Gastroesophageal sphincter (tissue), 4 donors: ENCODE results near the gene SCRN2. TPM values are rescaled to one million over a fixed set of nuclear protein-coding genes. Genes with fewer than 3 reads are reported as not detected.
A peak's percentile ranks its signal among the peaks of the same experiment; 100 is the strongest.

Experiments
- ATAC-seq: fragments of 150-250 bp; one replicate; pipeline ENCODE4 v1.9.1; 2016; ENCODE audit warnings: mild to moderate bottlenecking, moderate library complexity
- H3K27ac ChIP-seq, 4 donors: fragments of 200-600 bp; sonication (generic) in 3 of 4; 1 replicate in 3 of 4; 2 replicates in 1 of 4; pipeline ENCODE4 v1.5.1; 2016 to 2019
- H3K27me3 ChIP-seq: fragments of 200-600 bp; sonication (generic); one replicate; pipeline ENCODE4 v1.5.1; 2019
- H3K36me3 ChIP-seq, 2 donors: fragments of 200-600 bp; sonication (generic); one replicate each; pipeline ENCODE4 v1.5.1; 2019; ENCODE audit warnings: control low read depth in 1 of 2
- H3K4me1 ChIP-seq, 3 donors: fragments of 200-600 bp; sonication (generic); 1 replicate in 2 of 3; 2 replicates in 1 of 3; pipeline ENCODE4 v1.5.1; 2016 to 2019; ENCODE audit warnings: control low read depth in 2 of 3
- H3K4me3 ChIP-seq, 2 donors: fragments of 200-600 bp; sonication (generic); one replicate each; pipeline ENCODE4 v1.5.1; 2019; ENCODE audit warnings: mild to moderate bottlenecking in 1 of 2, moderate library complexity in 1 of 2
- H3K9me3 ChIP-seq, 3 donors: fragments of 200-600 bp; sonication (generic); one replicate each; pipeline ENCODE4 v1.5.1; 2017 to 2019; ENCODE audit warnings: control low read depth in 2 of 3
- EP300 ChIP-seq: sonication (generic); formaldehyde crosslinking; IDR thresholded peaks from one replicate; pipeline ENCODE4 v1.6.1; 2017; ENCODE audit warnings: antibody characterized with exemption, mild to moderate bottlenecking
- POLR2A ChIP-seq, 2 donors: fragments of 450-650 bp; IDR thresholded peaks; one replicate each; pipeline ENCODE4 v1.6.1; 2017; ENCODE audit warnings: antibody characterized with exemption in 2 of 2, mild to moderate bottlenecking in 2 of 2, moderate library complexity in 1 of 2
- POLR2AphosphoS5 ChIP-seq: sonication (generic); formaldehyde crosslinking; IDR thresholded peaks from one replicate; pipeline ENCODE4 v1.6.1; 2017; ENCODE audit warnings: antibody characterized with exemption
- WGBS, 2 donors: methylation state at CpG; one replicate each; pipeline ENCODE4 v1.1.5; 2018; ENCODE audit warnings: low coverage in 1 of 2; 5-methylcytosine and 5-hydroxymethylcytosine counted together
- total RNA-seq, 4 donors: library from RNA; depleted of rRNA; stranded (reverse); fragments of >200 nt; gene quantifications; one replicate each; pipeline ENCODE4 v1.1.0, GENCODE V29; 2016
- TF ChIP-seq, protein P1 (sequence below), 4 experiments: fragments of 200-600 bp in 2 of 4; fragments of 450-650 bp in 2 of 4; sonication (generic) in 1 of 4; IDR thresholded peaks; one replicate each; pipeline ENCODE4 v1.5.1; 2017 to 2019; ENCODE audit warnings: antibody characterized with exemption in 4 of 4, mild to moderate bottlenecking in 2 of 4, moderate library complexity in 2 of 4

Gene SCRN2
- total RNA-seq, 4 donors from 2014 or later: 17.4 to 28.9 (median 21.8) TPM

DNA sequence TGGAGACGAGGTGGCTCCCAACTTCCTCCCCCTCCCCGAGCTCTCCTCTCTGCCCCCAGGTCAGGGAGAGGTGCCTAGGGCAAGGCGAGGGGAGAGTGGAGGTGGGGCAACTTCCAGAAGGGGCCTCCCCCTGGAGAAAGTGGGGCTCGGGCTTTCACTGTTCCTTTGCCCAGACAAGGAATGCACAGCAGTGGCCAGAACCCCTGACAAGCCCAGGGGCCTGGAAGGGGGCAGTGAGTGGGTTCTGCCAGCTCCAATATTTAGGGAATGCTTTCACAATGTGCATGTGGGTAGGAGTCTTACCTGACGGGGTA lies 43.3 kb upstream of the SCRN2 start:
- Histone ChIP-seq H3K4me1 (no peaks in the 10 kb centered on the region), H3K27me3 (peaks cover 28% of the 10 kb centered on the region), H3K27ac (no peak overlapping the region), H3K9me3 (no peaks in the 10 kb centered on the region), H3K36me3 (no peaks in the 10 kb centered on the region), H3K4me3 (no peak overlapping the region)
- WGBS, 2 donors: 67% methylated on average over 2 of the region's 5 CpGs; no CpG with 5 or more reads in 1 of the 2 donors
- no peak for ATAC-seq
- TF ChIP-seq POLR2AphosphoS5 (no peak), EP300 (no peak), POLR2A (IDR thresholded peaks at IDR 0.05) (no peak)
- TF ChIP-seq, protein P1, sequence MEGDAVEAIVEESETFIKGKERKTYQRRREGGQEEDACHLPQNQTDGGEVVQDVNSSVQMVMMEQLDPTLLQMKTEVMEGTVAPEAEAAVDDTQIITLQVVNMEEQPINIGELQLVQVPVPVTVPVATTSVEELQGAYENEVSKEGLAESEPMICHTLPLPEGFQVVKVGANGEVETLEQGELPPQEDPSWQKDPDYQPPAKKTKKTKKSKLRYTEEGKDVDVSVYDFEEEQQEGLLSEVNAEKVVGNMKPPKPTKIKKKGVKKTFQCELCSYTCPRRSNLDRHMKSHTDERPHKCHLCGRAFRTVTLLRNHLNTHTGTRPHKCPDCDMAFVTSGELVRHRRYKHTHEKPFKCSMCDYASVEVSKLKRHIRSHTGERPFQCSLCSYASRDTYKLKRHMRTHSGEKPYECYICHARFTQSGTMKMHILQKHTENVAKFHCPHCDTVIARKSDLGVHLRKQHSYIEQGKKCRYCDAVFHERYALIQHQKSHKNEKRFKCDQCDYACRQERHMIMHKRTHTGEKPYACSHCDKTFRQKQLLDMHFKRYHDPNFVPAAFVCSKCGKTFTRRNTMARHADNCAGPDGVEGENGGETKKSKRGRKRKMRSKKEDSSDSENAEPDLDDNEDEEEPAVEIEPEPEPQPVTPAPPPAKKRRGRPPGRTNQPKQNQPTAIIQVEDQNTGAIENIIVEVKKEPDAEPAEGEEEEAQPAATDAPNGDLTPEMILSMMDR (IDR thresholded peaks at IDR 0.05): no peak

DNA sequence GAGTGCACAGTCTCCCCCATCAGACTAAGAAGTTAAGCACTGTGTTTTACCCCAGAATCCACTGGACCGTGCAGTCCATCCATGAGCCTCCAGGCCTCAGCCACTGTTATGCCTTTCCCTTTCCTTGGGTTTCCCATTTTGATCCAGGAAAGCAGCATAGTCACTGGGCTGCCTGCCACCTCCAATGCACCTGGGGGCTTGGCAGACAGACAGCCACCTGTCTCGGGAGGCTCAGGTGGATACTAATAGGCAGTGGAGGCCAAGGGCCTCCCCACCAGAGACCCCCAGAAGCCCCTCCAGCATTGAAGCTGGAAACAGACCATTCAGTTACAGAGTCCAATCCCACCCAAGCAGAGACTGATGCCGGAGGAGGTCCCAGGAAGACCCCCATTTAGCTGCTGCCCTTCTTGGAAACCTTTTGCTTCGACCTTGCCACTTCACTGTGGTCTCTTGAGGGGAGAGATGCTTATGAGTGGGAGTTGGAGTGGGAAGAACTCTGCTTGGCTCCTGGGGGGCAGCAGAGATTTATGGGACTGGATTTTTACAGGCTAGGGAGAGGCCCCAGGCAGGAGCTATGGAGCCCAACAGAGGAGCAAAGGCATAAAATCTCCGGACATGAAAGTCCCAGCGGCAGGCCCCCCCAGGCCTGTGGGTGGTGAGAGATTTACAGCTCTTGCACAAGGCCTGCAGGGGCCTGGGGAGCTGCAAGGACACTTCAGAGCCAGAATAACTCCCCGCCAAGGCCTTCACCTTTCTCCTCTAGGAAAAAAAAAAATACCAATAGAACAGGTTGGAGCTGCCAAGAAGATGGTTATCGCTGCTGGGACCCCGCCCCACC lies 42.7 kb upstream of the SCRN2 start:
- no peaks in the 10 kb centered on the region for H3K9me3 ChIP-seq
- WGBS, 2 donors: 67 to 74% methylated on average over 3 to 6 of the region's 9 CpGs
- H3K36me3 ChIP-seq: no peaks in the 10 kb centered on the region
- TF ChIP-seq EP300: no peak
- TF ChIP-seq POLR2AphosphoS5: no peak
- TF ChIP-seq POLR2A (IDR thresholded peaks at IDR 0.05): no peak
- TF ChIP-seq, protein P1 (IDR thresholded peaks at IDR 0.05): no peak
- H3K4me1 ChIP-seq: no peaks in the 10 kb centered on the region
- no peak overlapping the region for H3K4me3 ChIP-seq
- no peak for ATAC-seq
- peaks cover 33% of the 10 kb centered on the region for H3K27me3 ChIP-seq
- no peak overlapping the region for H3K27ac ChIP-seq

DNA sequence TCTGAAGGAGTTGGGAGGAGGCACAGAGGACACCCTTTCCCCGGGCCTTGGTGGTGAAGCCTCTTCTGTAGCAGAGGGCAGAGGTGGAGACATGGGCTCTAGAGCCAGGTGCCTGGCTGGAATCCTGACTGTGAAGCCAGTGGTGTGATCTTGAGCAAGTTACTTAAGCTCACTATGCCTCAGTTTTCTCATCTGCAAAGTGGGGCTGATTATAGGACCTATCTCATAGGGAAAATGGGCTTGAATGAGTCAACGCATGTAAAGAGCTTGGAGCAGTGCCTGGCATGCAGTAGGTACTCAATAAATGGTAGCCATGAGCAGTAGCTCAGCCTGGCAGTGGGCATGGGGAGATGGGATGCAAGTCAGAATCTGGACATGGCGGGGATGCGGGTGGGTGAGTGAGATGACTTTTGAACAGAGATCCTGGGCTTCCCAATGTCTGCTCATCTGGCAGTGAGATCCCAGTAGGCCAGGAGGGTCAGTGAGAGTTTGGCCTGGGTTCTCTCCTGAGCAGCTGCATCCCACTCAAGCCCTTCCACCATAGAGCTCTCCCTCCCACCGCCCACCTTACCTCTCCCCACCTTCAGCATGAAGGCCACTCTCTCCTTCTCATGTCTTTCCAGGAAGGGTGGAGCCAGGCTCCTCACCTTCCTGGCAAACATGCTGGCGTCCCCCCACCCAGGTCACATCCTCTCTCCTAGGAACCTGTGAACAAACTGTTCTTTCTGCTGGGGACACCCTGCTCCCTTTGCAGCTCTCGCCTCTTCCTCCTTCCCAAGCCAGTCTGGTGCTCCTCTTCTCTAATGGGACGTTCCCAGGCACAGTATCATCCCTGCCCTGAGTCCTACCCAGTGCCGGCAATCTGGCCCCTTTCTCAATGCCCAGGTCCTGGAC lies 41.9 kb upstream of the SCRN2 start:
- ATAC-seq: peak; percentile 20
- no peak overlapping the region for H3K4me3 ChIP-seq
- H3K36me3 ChIP-seq: no peaks in the 10 kb centered on the region
- H3K9me3 ChIP-seq: no peaks in the 10 kb centered on the region
- peak overlapping the region in 3 of 4 donors; percentile 33 to 43 (median 38) for H3K27ac ChIP-seq
- no peaks in the 10 kb centered on the region for H3K4me1 ChIP-seq
- 84 to 100% methylated on average over 2 to 8 of the region's 9 CpGs for WGBS, 2 donors
- peaks cover 41% of the 10 kb centered on the region for H3K27me3 ChIP-seq
- TF ChIP-seq EP300: no peak
- TF ChIP-seq POLR2A (IDR thresholded peaks at IDR 0.05): no peak
- TF ChIP-seq, protein P1 (IDR thresholded peaks at IDR 0.05): no peak
- TF ChIP-seq POLR2AphosphoS5: no peak

GRCh38 chr17:47882247-47882646 lies 41.2 kb upstream of the SCRN2 start:
- no peak for ATAC-seq
- WGBS, 2 donors: 44% methylated on average over 4 of the region's 7 CpGs; no CpG with 5 or more reads in 1 of the 2 donors
- Histone ChIP-seq H3K27me3 (peaks cover 48% of the 10 kb centered on the region), H3K4me3 (no peak overlapping the region), H3K4me1 (no peaks in the 10 kb centered on the region), H3K36me3 (no peaks in the 10 kb centered on the region), H3K9me3 (no peaks in the 10 kb centered on the region), H3K27ac (peak overlapping the region in 3 of 4 donors; percentile 33 to 43 (median 38))
- TF ChIP-seq EP300: no peak
- no peak for TF ChIP-seq POLR2AphosphoS5
- no peak for TF ChIP-seq POLR2A (IDR thresholded peaks at IDR 0.05)
- TF ChIP-seq, protein P1 (IDR thresholded peaks at IDR 0.05): no peak
